Measurements from ENCODE around the gene SIGLEC7. TPM values are rescaled to one million over a fixed set of nuclear protein-coding genes. Genes with fewer than 3 reads are reported as not detected.

Gene SIGLEC7
- total and polyA plus RNA-seq, 10 of the 15 experiments (the other 5 are each of a cell fraction or from before 2014, with no cell fraction given): 0.15 TPM; not detected in 9

GRCh38 chr19:51143486-51143885 lies 1.4 kb downstream of the SIGLEC7 start (continued):
- TF ChIP-seq CEBPZ (IDR thresholded peaks at IDR 0.05; ENCODE audit: low read depth, low read length): no peak
- no peak for TF ChIP-seq E2F8 (IDR thresholded peaks at IDR 0.05; ENCODE audit: low read depth, partially characterized antibody)
- TF ChIP-seq BHLHE40 (IDR thresholded peaks at IDR 0.05; ENCODE audit: borderline replicate concordance in 1 of 2, low read depth in 2 of 2, low read length in 1 of 2): no peak
- no peak for TF ChIP-seq RAD21 (IDR thresholded peaks at IDR 0.05; ENCODE audit: insufficient read depth, low read depth, low read length)
- no peak for TF ChIP-seq CBX5 (IDR thresholded peaks at IDR 0.05; ENCODE audit: low read depth)
- TF ChIP-seq, protein P1, sequence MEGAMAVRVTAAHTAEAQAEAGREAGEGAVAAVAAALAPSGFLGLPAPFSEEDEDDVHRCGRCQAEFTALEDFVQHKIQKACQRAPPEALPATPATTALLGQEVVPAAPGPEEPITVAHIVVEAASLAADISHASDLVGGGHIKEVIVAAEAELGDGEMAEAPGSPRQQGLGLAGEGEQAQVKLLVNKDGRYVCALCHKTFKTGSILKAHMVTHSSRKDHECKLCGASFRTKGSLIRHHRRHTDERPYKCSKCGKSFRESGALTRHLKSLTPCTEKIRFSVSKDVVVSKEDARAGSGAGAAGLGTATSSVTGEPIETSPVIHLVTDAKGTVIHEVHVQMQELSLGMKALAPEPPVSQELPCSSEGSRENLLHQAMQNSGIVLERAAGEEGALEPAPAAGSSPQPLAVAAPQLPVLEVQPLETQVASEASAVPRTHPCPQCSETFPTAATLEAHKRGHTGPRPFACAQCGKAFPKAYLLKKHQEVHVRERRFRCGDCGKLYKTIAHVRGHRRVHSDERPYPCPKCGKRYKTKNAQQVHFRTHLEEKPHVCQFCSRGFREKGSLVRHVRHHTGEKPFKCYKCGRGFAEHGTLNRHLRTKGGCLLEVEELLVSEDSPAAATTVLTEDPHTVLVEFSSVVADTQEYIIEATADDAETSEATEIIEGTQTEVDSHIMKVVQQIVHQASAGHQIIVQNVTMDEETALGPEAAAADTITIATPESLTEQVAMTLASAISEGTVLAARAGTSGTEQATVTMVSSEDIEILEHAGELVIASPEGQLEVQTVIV (IDR thresholded peaks at IDR 0.05; ENCODE audit: borderline replicate concordance, partially characterized antibody): no peak
- TF ChIP-seq, protein P2, sequence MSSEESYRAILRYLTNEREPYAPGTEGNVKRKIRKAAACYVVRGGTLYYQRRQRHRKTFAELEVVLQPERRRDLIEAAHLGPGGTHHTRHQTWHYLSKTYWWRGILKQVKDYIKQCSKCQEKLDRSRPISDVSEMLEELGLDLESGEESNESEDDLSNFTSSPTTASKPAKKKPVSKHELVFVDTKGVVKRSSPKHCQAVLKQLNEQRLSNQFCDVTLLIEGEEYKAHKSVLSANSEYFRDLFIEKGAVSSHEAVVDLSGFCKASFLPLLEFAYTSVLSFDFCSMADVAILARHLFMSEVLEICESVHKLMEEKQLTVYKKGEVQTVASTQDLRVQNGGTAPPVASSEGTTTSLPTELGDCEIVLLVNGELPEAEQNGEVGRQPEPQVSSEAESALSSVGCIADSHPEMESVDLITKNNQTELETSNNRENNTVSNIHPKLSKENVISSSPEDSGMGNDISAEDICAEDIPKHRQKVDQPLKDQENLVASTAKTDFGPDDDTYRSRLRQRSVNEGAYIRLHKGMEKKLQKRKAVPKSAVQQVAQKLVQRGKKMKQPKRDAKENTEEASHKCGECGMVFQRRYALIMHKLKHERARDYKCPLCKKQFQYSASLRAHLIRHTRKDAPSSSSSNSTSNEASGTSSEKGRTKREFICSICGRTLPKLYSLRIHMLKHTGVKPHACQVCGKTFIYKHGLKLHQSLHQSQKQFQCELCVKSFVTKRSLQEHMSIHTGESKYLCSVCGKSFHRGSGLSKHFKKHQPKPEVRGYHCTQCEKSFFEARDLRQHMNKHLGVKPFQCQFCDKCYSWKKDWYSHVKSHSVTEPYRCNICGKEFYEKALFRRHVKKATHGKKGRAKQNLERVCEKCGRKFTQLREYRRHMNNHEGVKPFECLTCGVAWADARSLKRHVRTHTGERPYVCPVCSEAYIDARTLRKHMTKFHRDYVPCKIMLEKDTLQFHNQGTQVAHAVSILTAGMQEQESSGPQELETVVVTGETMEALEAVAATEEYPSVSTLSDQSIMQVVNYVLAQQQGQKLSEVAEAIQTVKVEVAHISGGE (CRISPR knock-in tag; IDR thresholded peaks at IDR 0.05): no peak
- TF ChIP-seq KAT2A (conservative IDR thresholded peaks at IDR 0.05; ENCODE audit: control insufficient read depth, low read depth, low read length): no peak
- no peak for TF ChIP-seq HDAC6 (IDR thresholded peaks at IDR 0.05; ENCODE audit: unreplicated experiment)

Measured in GM12878 (cell line).